Measurements from ENCODE around the gene SBF1. TPM values are rescaled to one million over a fixed set of nuclear protein-coding genes. Genes with fewer than 3 reads are reported as not detected.

The SBF1 gene
- total RNA-seq = 100 to 1,000 TPM in 3 of 4 donors, 10 to 100 TPM in 1; 92.5 to 137 (median 115) TPM

DNA sequence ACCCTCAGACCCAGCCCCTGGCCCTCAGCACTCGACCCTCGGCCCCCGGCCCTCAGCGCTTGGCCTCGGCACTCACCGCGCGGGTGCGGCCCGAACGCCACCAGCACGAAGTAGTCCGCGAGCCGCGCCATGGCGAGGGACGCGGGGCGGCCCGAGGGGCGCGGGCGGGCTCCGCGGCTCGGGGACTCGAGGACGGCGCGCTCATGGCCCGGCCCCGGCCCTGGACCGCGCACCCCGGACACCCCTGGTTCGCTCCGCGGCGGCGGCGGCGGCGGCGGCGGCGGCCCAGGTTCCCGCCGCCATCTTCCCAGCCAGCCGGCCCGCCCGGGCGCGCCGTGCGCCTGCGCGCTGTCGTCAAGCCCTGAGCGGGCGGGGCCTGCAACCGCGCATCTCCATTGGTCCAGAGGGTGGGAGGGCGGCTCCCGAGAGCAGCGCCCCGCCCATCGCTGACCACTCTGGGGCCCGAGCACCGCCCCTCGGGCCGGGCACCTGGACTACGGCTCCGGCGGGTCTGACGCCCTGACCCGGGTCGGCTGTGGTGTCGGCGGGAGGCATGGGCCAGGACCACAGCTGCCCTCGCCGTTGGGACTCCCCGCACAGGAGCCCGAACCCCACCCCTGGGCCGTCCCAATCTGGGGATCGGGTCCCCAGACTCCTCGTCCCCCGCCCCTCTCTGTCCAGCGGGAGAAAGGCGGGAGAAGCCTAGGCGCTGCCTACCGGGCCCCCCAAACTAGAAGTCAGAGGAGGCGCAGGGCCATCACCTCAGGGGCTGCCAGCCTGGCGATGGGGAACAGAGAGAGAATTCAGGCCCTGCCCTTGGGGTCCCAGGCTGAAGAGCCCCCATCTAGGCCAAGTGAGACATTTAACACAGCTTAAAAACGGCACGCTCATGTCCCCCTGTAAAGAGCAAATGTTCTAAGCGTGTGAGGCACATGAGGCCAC lies at the start of gene SBF1:
Gene SBF1, minus strand, starts transcription at position 326 of the 942 bp plus-strand sequence. Its CDS starts 195 bp downstream, at position 131.
- no peaks in the 10 kb centered on the region for H3K36me3 ChIP-seq
- peak; percentile 90 to 96 for DNase-seq (ENCODE audit: low spot score in 2 of 2)
- H3K4me1 ChIP-seq = peaks cover 49% of the 10 kb centered on the region
- no peak for TF ChIP-seq EP300 (IDR thresholded peaks at IDR 0.05)
- peak; percentile 64 to 86 for TF ChIP-seq POLR2A (IDR thresholded peaks at IDR 0.05)
- peak within 1 kb of the TSS; percentile 83 for H3K27ac ChIP-seq
- WGBS = 13% methylated on average over 7 of the region's 97 CpGs
- peak within 1 kb of the TSS; percentile 71 for H3K4me3 ChIP-seq
- no peaks in the 10 kb centered on the region for H3K9me3 ChIP-seq
- peaks cover under 1% of the 10 kb centered on the region for H3K27me3 ChIP-seq

DNA sequence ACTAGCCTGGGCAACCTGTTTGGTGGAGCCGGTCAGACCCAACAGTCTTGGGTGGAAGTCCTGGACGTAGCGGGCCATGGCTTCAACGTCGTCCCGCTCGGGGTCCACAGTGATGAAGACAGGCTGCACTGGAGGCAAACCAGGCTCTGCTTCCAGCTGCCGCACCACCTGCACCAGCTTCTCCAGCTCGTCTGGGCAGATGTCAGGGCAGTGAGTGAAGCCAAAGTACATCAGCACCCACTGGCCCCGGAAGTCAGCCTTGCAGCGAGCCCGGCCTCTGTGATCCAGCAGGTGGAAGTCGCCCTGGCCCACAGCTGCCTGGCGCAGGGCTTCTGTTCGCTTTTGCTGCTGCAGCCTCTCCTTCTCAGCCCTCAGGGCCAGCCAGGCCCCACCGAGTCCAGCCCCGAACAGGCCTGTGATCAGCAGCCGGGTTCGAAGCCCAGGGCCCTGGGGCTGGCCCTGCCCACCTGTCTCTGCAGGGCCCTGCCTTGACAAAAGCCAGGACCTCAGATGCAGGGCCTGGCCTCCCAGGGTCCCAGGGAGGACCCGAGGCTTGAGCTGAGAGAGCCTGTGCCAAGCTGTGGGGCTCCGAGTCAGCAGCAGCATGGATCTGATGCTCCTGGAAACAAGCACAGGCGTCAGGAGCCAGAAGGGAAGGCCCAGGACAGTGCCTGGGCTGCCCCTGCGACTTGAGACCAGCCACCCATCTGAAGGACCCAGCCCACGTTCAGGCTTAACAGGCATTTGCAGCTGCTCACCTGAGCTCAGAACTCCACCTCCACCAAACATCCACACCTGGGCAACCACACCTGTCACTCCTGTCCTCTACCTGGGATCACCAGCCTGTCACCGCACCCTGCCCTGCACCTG lies 49.2 kb upstream of the SBF1 start:
- TF ChIP-seq POLR2AphosphoS5 (IDR thresholded peaks at IDR 0.05) (no peak), POLR2A (IDR thresholded peaks at IDR 0.05) (no peak), EP300 (IDR thresholded peaks at IDR 0.05) (no peak)
- TF ChIP-seq, protein P1, sequence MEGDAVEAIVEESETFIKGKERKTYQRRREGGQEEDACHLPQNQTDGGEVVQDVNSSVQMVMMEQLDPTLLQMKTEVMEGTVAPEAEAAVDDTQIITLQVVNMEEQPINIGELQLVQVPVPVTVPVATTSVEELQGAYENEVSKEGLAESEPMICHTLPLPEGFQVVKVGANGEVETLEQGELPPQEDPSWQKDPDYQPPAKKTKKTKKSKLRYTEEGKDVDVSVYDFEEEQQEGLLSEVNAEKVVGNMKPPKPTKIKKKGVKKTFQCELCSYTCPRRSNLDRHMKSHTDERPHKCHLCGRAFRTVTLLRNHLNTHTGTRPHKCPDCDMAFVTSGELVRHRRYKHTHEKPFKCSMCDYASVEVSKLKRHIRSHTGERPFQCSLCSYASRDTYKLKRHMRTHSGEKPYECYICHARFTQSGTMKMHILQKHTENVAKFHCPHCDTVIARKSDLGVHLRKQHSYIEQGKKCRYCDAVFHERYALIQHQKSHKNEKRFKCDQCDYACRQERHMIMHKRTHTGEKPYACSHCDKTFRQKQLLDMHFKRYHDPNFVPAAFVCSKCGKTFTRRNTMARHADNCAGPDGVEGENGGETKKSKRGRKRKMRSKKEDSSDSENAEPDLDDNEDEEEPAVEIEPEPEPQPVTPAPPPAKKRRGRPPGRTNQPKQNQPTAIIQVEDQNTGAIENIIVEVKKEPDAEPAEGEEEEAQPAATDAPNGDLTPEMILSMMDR (IDR thresholded peaks at IDR 0.05) = no peak
- no peak overlapping the region for H3K27ac ChIP-seq
- peak overlapping the region; percentile 91 for H3K4me3 ChIP-seq
- no peaks in the 10 kb centered on the region for H3K9me3 ChIP-seq
- no peaks in the 10 kb centered on the region for H3K27me3 ChIP-seq
- H3K4me1 ChIP-seq = peaks cover 41% of the 10 kb centered on the region
- 59% methylated on average over 4 of the region's 25 CpGs for WGBS
- no peak for DNase-seq (ENCODE audit: low spot score in 2 of 2)
- H3K36me3 ChIP-seq = peaks cover 50% of the 10 kb centered on the region

DNA sequence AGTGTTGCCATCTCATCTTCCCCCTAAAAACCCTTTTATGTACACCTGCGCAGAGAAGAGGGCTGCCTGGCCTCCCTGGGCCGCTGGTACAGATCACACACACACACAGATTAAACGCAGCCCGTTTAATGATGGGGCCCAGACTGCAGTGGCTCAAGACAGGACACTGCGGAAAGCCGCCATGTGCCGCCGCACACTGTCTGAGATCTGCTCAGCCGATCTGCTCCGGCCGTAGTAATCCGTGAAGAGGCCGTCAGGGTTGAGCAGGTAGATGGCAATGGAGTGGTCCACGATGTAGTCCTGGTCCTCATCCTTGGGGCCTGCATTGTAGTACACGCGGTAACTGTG lies 48.6 kb upstream of the SBF1 start:
- no peak overlapping the region for H3K4me3 ChIP-seq
- TF ChIP-seq POLR2AphosphoS5 (IDR thresholded peaks at IDR 0.05) (no peak), EP300 (IDR thresholded peaks at IDR 0.05) (no peak), POLR2A (IDR thresholded peaks at IDR 0.05) (no peak)
- TF ChIP-seq, protein P1 (IDR thresholded peaks at IDR 0.05) = no peak
- H3K36me3 ChIP-seq = peaks cover 56% of the 10 kb centered on the region
- no peaks in the 10 kb centered on the region for H3K9me3 ChIP-seq
- H3K4me1 ChIP-seq = peaks cover 39% of the 10 kb centered on the region
- no peak overlapping the region for H3K27ac ChIP-seq
- DNase-seq (ENCODE audit: low spot score in 2 of 2) = no peak
- no peaks in the 10 kb centered on the region for H3K27me3 ChIP-seq
- WGBS = 100% methylated on average over 1 of the region's 16 CpGs

DNA sequence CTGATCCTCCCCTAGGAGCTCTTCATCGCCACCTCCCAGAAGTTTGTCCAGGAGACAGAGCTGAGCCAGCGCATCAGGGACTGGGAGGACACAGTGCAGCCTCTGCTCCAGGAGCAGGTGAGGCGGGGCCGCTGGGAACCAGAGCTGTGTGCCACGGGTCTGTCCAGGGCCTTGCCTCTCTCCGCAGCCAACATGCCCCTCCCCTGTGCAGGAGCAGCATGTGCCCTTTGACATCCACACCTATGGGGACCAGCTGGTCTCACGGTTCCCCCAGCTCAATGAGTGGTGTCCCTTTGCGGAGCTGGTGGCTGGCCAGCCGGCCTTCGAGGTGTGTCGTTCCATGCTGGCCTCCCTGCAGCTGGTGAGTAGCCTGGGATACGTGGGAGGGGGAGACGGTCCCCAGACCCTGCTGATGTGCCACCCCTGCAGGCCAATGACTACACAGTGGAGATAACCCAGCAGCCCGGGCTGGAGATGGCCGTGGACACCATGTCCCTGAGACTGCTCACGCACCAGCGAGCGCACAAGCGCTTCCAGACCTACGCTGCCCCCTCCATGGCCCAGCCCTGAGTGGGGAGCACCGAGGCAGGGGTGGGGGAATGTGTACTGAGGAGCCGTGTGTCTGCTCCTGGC lies 48.1 kb upstream of the SBF1 start:
- DNase-seq (ENCODE audit: low spot score in 2 of 2) = no peak
- Histone ChIP-seq H3K9me3 (no peaks in the 10 kb centered on the region), H3K27ac (no peak overlapping the region), H3K4me1 (peaks cover 39% of the 10 kb centered on the region), H3K27me3 (no peaks in the 10 kb centered on the region), H3K4me3 (no peak overlapping the region), H3K36me3 (peaks cover 61% of the 10 kb centered on the region)
- WGBS = 95% methylated on average over 10 of the region's 22 CpGs
- TF ChIP-seq EP300 (IDR thresholded peaks at IDR 0.05) = no peak
- no peak for TF ChIP-seq POLR2AphosphoS5 (IDR thresholded peaks at IDR 0.05)
- TF ChIP-seq POLR2A (IDR thresholded peaks at IDR 0.05) = no peak
- TF ChIP-seq, protein P1 (IDR thresholded peaks at IDR 0.05) = no peak

GRCh38 chr22:50522208-50522805 lies 47.5 kb upstream of the SBF1 start:
- Histone ChIP-seq H3K27ac (no peak overlapping the region), H3K9me3 (no peaks in the 10 kb centered on the region), H3K4me1 (peaks cover 37% of the 10 kb centered on the region), H3K36me3 (peaks cover 68% of the 10 kb centered on the region), H3K27me3 (no peaks in the 10 kb centered on the region), H3K4me3 (no peak overlapping the region)
- TF ChIP-seq EP300 (IDR thresholded peaks at IDR 0.05) (no peak), POLR2AphosphoS5 (IDR thresholded peaks at IDR 0.05) (no peak), POLR2A (IDR thresholded peaks at IDR 0.05) (no peak)
- TF ChIP-seq, protein P1 (IDR thresholded peaks at IDR 0.05) = no peak
- 86% methylated on average over 8 of the region's 15 CpGs for whole genome bisulfite sequencing
- DNase-seq (ENCODE audit: low spot score in 2 of 2) = no peak
